Lower leg skin (tissue), 4 donors: ENCODE results near the gene ELF5. TPM values are rescaled to one million over a fixed set of nuclear protein-coding genes. Genes with fewer than 3 reads are reported as not detected.

Experiments used
- DNase-seq, 2 donors: peaks; one replicate each; pipeline ENCODE4 v3.0.0-alpha.2; 2019; ENCODE audit warnings: low spot score in 2 of 2
- H3K4me3 ChIP-seq: fragments of 200-600 bp; sonication (generic); 2 replicates; pipeline ENCODE4 v1.5.1; 2017; ENCODE audit warnings: mild to moderate bottlenecking, low read depth; ENCODE audit not compliant: poor library complexity, severe bottlenecking
- POLR2A ChIP-seq, 2 donors: fragments of 450-650 bp; IDR thresholded peaks; one replicate each; pipeline ENCODE4 v1.6.1; 2016 to 2017; ENCODE audit warnings: antibody characterized with exemption in 2 of 2, mild to moderate bottlenecking in 1 of 2, moderate library complexity in 1 of 2
- WGBS, 2 donors: methylation state at CpG; one replicate each; pipeline ENCODE4 v1.1.5; 2018; 5-methylcytosine and 5-hydroxymethylcytosine counted together
- intact Hi-C: fragments of 100-400 bp; cut with DNase I; formaldehyde crosslinking; loops from one replicate; pipeline ENCODE4 v1.15.0; 2023; ENCODE audit warnings: low total_unique reads
- total RNA-seq, 4 donors: library from RNA; depleted of rRNA; stranded (reverse); fragments of >200 nt; gene quantifications; one replicate each; pipeline ENCODE4 v1.1.0, GENCODE V29; 2016
- TF ChIP-seq, protein P1 (sequence below), 3 donors: fragments of 450-650 bp; IDR thresholded peaks; one replicate each; pipeline ENCODE4 v1.5.1; 2016; ENCODE audit warnings: antibody characterized with exemption in 3 of 3, mild to moderate bottlenecking in 3 of 3, moderate library complexity in 2 of 3

The ELF5 gene
- total RNA-seq, 4 donors from 2014 or later, result 1.9 to 13.5 (median 9.9) TPM

DNA sequence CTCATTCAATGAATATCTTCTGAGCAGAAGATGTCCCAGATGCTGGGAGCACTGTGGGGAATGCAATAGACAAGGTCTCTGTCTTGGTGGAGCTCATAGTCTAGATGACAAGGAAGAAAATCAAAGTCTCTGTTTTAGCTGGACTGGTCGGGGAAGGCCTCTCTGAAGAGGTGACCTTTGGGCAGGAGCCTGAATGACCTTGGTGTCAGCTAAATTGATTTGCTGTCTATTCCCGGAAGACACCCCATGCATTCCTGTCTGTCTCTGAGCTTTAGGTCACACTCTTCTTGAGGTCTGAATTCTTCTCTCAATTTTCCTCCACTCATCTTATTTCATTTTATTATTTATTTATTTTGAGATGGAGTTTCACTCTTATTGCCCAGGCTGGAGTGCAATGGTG is 14.5 kb upstream of the ELF5 start:
- WGBS, 2 donors, result 64 to 88% methylated on average over 2 of the region's 2 CpGs

DNA sequence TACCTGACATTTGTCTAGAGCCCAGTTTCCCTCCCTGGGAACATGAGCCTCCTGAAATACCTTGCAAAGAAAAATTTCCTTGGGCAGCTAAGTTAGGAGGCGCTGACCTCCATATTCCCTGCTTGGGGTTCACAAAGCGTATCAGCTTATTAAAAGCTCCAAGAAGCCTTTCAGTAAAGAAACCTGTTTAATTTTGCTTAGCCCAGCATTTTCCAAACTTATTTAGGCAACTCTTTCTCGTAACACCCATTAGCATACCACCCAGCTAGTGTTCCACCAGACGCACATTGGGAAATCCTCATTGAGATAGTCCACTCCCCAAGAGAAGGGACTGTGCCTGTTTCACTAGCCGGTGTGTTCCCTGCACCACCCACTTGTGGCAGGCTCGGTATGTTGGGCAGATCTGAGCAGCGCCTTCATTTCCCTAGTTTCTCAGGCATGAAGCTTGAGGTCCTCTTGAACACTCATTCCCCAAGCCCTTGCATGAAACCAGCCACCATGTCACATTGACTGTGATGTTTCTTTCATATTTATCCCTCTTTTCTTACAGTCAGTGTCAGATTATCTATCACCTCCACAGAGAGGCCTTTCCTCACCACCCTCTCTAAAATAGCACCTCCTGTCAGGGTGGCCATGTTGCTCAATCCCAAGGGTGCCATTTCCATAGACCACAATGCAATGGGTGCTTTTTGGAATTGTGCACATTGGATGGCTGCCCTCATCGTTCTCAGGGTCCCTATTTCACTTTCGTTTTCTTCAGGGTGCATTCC is 12.5 kb upstream of the ELF5 start:
- TF ChIP-seq, protein P1, sequence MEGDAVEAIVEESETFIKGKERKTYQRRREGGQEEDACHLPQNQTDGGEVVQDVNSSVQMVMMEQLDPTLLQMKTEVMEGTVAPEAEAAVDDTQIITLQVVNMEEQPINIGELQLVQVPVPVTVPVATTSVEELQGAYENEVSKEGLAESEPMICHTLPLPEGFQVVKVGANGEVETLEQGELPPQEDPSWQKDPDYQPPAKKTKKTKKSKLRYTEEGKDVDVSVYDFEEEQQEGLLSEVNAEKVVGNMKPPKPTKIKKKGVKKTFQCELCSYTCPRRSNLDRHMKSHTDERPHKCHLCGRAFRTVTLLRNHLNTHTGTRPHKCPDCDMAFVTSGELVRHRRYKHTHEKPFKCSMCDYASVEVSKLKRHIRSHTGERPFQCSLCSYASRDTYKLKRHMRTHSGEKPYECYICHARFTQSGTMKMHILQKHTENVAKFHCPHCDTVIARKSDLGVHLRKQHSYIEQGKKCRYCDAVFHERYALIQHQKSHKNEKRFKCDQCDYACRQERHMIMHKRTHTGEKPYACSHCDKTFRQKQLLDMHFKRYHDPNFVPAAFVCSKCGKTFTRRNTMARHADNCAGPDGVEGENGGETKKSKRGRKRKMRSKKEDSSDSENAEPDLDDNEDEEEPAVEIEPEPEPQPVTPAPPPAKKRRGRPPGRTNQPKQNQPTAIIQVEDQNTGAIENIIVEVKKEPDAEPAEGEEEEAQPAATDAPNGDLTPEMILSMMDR (IDR thresholded peaks at IDR 0.05), result no peak
- no peak overlapping the region for H3K4me3 ChIP-seq
- WGBS, 2 donors, result 82 to 87% methylated on average over 9 of the region's 9 CpGs
- intact Hi-C loops, result no loop called here
- DNase-seq, result peak in 1 of 2 donors; percentile 57

More for the DNA sequence above, 14.5 kb upstream of the ELF5 start:
- H3K4me3 ChIP-seq, result no peak overlapping the region
- DNase-seq, result peak in 1 of 2 donors; percentile 13
- TF ChIP-seq, protein P1 (IDR thresholded peaks at IDR 0.05), result no peak
- TF ChIP-seq POLR2A (IDR thresholded peaks at IDR 0.05), result no peak
- intact Hi-C loops, result no loop called here

DNA sequence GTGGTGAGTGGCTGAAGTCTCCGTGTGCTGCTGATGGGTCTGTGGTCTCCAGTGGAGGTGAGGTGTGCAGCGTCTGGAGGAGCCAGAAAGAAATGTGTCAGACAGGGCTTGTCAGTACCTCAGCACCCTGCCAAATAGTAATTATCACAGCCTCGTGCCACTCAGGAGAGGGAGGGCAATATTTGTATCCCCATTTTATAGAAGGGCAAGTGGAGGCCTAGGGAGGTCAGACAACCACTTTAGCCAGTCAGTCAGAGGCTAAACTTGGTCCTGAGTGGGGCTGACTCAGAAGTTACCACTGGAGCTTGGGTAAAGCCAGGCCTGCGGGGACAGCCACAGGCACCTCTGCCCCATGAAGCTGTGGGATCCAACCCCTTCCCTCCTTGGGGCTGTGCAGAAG is 11.5 kb upstream of the ELF5 start:
- TF ChIP-seq, protein P1 (IDR thresholded peaks at IDR 0.05), result no peak
- no peak for TF ChIP-seq POLR2A (IDR thresholded peaks at IDR 0.05)

GRCh38 chr11:34524696-34525095 is 11.1 kb upstream of the ELF5 start:
- intact Hi-C loops, result no loop called here
- 75 to 77% methylated on average over 10 to 12 of the region's 12 CpGs for WGBS, 2 donors

More for the DNA sequence above, 11.5 kb upstream of the ELF5 start:
- intact Hi-C loops, result no loop called here
- no peak overlapping the region for H3K4me3 ChIP-seq
- 80 to 81% methylated on average over 4 of the region's 4 CpGs for WGBS, 2 donors
- peak in 1 of 2 donors; percentile 29 for DNase-seq

GRCh38 chr11:34523053-34523452 is 9.5 kb upstream of the ELF5 start:
- no peak overlapping the region for H3K4me3 ChIP-seq
- TF ChIP-seq POLR2A (IDR thresholded peaks at IDR 0.05), result no peak
- TF ChIP-seq, protein P1 (IDR thresholded peaks at IDR 0.05), result no peak
- 79 to 80% methylated on average over 3 of the region's 3 CpGs for WGBS, 2 donors
- intact Hi-C loops, result no loop called here
- DNase-seq, result no peak

More at GRCh38 chr11:34524696-34525095, 11.1 kb upstream of the ELF5 start:
- no peak overlapping the region for H3K4me3 ChIP-seq
- TF ChIP-seq, protein P1 (IDR thresholded peaks at IDR 0.05), result no peak
- TF ChIP-seq POLR2A (IDR thresholded peaks at IDR 0.05), result no peak
- no peak for DNase-seq
